Measurements from ENCODE around the gene H19. TPM values are rescaled to one million over a fixed set of nuclear protein-coding genes. Genes with fewer than 3 reads are reported as not detected.

The H19 gene
- total RNA-seq, 1 donor = 161 TPM

DNA sequence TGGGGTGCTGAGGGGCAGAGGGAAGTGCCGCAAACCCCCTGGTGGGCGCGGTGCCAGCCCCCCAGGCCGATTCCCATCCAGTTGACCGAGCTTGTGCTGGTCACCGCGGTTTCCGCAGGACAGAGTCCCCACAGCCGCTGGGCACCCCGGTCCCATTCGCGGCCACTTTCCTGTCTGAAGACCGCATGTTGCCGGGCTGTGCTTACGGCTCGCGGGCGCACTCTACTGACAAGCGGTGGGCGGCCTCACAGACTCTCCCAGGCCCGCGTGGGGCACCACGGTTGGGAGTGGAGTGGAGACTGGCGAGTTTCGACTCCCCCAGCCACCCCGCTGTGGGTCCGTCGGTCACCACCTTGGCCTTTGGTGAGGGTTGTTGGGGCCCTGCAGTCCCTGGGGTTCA is 648 bp upstream of the H19 start:
- no peak overlapping the region for H3K4me3 ChIP-seq (ENCODE audit: low read depth, low read length)
- TF ChIP-seq, protein P1, sequence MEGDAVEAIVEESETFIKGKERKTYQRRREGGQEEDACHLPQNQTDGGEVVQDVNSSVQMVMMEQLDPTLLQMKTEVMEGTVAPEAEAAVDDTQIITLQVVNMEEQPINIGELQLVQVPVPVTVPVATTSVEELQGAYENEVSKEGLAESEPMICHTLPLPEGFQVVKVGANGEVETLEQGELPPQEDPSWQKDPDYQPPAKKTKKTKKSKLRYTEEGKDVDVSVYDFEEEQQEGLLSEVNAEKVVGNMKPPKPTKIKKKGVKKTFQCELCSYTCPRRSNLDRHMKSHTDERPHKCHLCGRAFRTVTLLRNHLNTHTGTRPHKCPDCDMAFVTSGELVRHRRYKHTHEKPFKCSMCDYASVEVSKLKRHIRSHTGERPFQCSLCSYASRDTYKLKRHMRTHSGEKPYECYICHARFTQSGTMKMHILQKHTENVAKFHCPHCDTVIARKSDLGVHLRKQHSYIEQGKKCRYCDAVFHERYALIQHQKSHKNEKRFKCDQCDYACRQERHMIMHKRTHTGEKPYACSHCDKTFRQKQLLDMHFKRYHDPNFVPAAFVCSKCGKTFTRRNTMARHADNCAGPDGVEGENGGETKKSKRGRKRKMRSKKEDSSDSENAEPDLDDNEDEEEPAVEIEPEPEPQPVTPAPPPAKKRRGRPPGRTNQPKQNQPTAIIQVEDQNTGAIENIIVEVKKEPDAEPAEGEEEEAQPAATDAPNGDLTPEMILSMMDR (IDR thresholded peaks at IDR 0.05; ENCODE audit: insufficient read depth, low read depth, low read length) = no peak
- no peak for DNase-seq (ENCODE audit: low read depth)

DNA sequence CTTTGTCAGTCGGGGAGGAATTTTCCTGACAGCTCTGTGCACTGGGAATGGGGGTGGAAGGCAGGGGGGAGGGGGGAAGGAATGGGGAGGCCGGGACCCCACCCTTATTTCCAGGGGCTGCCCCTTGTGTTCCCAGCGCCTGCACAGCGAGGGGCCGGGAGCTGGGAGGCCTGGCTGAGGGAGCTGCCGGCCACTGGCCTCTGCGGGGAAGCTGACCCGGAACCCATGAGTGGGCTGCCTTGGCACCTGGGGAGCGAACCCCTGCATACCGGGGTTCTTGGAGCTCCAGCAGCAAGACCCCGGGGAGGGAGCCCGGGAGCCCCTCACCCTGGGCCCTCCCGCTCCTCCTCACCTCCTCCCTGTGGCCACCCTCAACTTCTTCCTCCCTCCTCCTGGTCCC is 3.5 kb downstream of the H19 start:
- TF ChIP-seq, protein P1 (IDR thresholded peaks at IDR 0.05; ENCODE audit: insufficient read depth, low read depth, low read length) = no peak
- no peak for DNase-seq (ENCODE audit: low read depth)
- no peak overlapping the region for H3K4me3 ChIP-seq (ENCODE audit: low read depth, low read length)

DNA sequence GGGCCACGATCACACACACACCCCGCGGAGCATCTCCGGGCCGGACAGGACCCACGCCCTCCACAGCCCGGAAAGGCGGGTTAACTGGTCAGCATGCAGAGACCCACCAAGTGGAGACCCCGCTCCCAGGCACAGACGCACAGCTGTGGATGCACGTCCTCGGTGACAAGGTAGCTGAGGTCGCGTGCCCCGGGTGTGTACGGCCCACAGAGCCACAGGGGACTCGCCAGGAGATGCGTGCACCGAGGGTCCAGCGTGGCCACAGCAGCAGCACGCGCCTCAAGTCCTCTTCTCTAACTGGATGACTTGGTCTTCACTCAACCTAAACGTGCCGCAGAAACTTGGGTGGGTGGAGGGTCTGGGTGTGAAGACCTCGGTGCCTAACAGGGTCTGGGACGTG is 5.5 kb downstream of the H19 start:
- TF ChIP-seq, protein P1 (IDR thresholded peaks at IDR 0.05; ENCODE audit: insufficient read depth, low read depth, low read length) = no peak
- DNase-seq (ENCODE audit: low read depth) = no peak
- no peak overlapping the region for H3K4me3 ChIP-seq (ENCODE audit: low read depth, low read length)

DNA sequence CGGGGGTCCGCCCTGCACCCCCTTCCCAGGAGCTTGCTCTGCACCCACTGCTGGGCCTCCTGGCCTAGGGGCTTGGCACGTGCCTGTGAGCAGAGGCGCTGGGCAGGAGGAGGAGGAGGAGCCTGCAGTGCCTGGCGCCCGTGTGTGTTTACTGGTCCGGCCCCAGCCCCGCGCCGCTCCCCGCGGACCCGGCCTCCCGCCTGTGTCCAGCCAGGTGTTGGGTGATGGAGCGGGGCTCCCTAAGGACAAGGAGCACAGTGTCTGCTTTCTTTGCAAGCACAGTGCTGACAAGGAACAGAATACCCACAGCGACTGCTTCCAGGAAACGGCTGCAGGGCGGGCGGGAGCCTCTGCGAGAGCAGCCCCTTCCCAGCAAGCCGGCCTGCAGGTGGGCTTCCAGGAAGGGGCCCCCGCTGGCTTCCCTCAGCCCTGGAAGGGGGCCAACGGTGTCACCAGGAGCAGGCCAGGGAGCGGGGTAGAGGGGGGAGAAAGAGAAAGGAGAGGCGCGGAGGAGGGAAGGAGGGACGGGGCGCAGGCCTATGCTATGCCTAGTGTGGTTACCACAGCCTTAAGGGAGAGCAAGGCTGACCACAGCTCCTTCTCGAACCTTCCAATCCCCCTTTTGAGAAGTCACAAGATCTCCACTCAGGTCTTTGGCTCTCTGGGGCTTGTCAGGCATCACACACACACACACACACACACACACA is 6.6 kb downstream of the H19 start:
- TF ChIP-seq, protein P1 (IDR thresholded peaks at IDR 0.05; ENCODE audit: insufficient read depth, low read depth, low read length) = no peak
- no peak overlapping the region for H3K4me3 ChIP-seq (ENCODE audit: low read depth, low read length)
- DNase-seq (ENCODE audit: low read depth) = no peak

DNA sequence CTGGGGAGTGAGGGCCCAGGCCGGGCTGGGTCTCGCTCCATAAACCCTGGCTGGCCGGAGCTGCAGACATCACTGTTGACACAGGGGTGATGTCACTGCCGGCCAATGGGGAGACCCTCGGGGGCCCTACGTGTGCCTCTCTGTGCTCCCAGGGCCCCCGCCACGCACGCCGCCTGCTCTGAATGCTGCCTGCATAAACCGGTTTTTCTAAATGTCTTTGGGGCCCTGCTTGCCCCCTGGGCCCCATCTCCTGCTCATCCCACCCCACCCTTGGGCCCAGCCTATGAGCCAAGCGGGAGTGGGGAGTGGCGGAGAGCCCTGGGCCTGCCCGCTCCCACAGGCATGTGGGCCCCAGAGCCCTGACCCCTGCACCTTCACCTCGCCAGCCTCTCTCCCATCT is 7.7 kb downstream of the H19 start:
- TF ChIP-seq, protein P1 (IDR thresholded peaks at IDR 0.05; ENCODE audit: insufficient read depth, low read depth, low read length) = no peak
- DNase-seq (ENCODE audit: low read depth) = no peak
- H3K4me3 ChIP-seq (ENCODE audit: low read depth, low read length) = no peak overlapping the region

DNA sequence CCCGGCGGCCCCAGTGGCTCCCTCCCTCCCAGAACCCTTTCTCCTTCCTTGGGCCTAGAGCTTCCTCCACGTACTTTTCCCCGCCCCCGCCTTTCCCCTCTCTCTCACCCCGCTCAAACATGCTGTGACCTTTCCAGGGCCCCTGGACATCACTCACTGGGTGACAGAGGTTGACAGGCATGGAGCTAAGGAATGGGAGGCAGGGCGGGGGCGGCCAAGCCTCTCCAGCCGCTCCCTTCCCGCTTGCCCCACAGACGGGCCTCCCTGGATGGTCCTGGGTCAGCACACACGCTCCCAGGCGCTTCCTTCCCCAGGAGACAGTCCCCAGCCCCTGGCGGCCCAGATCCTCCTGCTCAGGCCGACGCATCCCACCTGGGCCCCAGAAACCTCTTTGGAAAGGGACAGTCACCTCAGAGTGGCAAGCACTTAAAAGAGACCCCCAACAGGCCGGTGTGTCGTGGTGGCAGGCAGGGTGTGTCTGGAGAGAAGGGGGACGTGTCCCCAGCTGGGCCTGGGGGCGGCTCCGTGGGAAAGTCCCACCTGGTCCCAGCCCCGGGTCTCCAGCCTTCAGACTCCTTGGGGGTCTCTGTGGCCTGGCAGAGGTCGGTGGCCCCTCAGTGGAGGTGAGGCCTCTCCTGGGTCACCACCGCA is 8.8 kb downstream of the H19 start:
- no peak for DNase-seq (ENCODE audit: low read depth)
- TF ChIP-seq, protein P1 (IDR thresholded peaks at IDR 0.05; ENCODE audit: insufficient read depth, low read depth, low read length) = no peak
- H3K4me3 ChIP-seq (ENCODE audit: low read depth, low read length) = no peak overlapping the region
